A549 treated with RU486 at 1 μM for 4 hours (cell line): ENCODE data around the gene CENPVL3. TPM values are rescaled to one million over a fixed set of nuclear protein-coding genes. Genes with fewer than 3 reads are reported as not detected.

Source experiments
- total RNA-seq: library from RNA; stranded (reverse); fragments of 200-300 nt; extraction: Qiagen RNA extraction; gene quantifications from 5 replicates; pipeline ENCODE4 v1.2.3, GENCODE V29; 2022; ENCODE audit warnings: low read depth

Gene CENPVL3
- total RNA-seq, result 0.09 to 0.21 TPM (median 0.13 TPM) in 3 of 5 replicates, not detected in the others

GRCh38 chrX:51618241-51619155, at the start of gene CENPVL3:
TSS of gene CENPVL3 (minus strand) at chrX:51618912. CDS start at chrX:51618873, 39 bp downstream.

Other genes with a start within 250 kb of the CENPVL3 start
- 1.8 to 3.3 TPM (median 3.2 TPM) in 5 replicates for gene NUDT11, start 122.3 kb downstream of the CENPVL3 start, total RNA-seq
- not detected in 5 replicates for gene CENPVL2, start 63.9 kb upstream of the CENPVL3 start, total RNA-seq
- gene CENPVL1, start 91.6 kb upstream of the CENPVL3 start, total RNA-seq, result not detected in 5 replicates
- 6.5 to 10.1 TPM (median 8.4 TPM) in 5 replicates for gene GSPT2, start 124.5 kb upstream of the CENPVL3 start, total RNA-seq